OCI-LY7 (cell line): Measurements from ENCODE around the gene ROCK2.

Experiments
- EZH2phosphoT487 ChIP-seq: fragments of 200-600 bp; sonication (generic); IDR thresholded peaks from 2 replicates; pipeline ENCODE4 v1.6.1; 2018; ENCODE audit warnings: low read depth, borderline replicate concordance, mild to moderate bottlenecking, mixed run types, antibody characterized with exemption, low read length, moderate library complexity, mixed read lengths
- TF ChIP-seq, protein P1 (sequence below): fragments of 200-600 bp; sonication (generic); conservative IDR thresholded peaks from 2 replicates; pipeline ENCODE4 v1.5.1; 2014; ENCODE audit warnings: mild to moderate bottlenecking, antibody characterized with exemption, low read length, moderate library complexity, mixed read lengths

DNA sequence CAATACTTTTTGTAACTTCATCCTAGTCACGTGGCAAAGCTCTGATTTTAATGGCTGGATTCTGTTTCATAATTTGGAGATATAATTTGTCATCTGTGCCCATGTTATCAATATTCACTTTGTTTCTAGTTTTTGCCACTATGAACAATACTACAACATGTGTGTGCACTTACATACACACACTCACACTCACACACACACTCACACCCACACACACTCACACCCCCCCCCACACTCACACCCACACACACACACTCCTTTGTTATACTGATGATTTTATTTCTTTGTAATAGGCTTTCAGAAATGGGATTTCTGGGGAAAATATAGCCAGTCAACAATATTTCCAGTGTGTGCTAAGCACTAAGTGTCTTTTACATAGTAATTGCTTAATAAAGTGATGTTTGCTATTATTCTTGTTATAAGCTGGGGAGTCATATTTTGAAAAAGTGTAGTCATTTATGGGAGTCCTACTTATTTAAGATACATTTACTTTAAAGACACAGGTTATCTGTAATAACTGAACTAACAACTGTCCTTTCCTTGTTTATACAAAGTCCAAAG is 22.8 kb upstream of the ROCK2 start:
- TF ChIP-seq, protein P1, sequence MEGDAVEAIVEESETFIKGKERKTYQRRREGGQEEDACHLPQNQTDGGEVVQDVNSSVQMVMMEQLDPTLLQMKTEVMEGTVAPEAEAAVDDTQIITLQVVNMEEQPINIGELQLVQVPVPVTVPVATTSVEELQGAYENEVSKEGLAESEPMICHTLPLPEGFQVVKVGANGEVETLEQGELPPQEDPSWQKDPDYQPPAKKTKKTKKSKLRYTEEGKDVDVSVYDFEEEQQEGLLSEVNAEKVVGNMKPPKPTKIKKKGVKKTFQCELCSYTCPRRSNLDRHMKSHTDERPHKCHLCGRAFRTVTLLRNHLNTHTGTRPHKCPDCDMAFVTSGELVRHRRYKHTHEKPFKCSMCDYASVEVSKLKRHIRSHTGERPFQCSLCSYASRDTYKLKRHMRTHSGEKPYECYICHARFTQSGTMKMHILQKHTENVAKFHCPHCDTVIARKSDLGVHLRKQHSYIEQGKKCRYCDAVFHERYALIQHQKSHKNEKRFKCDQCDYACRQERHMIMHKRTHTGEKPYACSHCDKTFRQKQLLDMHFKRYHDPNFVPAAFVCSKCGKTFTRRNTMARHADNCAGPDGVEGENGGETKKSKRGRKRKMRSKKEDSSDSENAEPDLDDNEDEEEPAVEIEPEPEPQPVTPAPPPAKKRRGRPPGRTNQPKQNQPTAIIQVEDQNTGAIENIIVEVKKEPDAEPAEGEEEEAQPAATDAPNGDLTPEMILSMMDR = no peak
- no peak for TF ChIP-seq EZH2phosphoT487
